HG02798 (cell line): ENCODE data around the gene RNASE4.
"Not testable (repeated sequence)": the region's sequence is repeated elsewhere in the genome, so short reads cannot be mapped to it uniquely, and the experiment has no call there.

Experiments used
- ATAC-seq: cut with Tn5 transposase; IDR thresholded peaks from one replicate; pipeline ENCODE4 v1.9.1; 2021; ENCODE audit warnings: mild to moderate bottlenecking; ENCODE audit not compliant: unreplicated experiment, poor library complexity

Gene RNASE4

GRCh38 chr14:20696764-20697163, 12.4 kb downstream of the RNASE4 start:
- ATAC-seq = no peak

- ATAC-seq = peak; percentile 52
These were observed 13.1 kb downstream of the RNASE4 start for GRCh38 chr14:20697273-20698017.

GRCh38 chr14:20698018-20698329, 13.6 kb downstream of the RNASE4 start:
- no peak for ATAC-seq

GRCh38 chr14:20698934-20699333, 14.6 kb downstream of the RNASE4 start:
- no peak for ATAC-seq

DNA sequence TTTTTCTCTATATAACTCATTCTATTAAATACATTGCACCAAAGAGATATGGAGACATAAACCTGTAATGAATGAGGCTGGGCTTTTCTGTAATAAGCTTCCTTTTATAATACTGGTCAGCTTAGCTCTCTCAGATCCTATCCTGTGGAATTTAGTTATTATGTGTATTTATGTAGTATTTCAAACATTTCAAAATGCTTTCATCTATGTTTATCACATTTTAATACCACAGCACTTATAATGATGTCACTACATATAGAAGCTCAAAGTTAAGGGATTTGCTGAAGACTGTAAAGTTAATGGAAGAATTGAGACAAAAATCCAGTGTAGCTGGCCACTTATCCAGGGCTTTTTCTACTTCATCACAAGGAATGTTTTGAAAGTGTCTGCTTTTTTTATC, 15.6 kb downstream of the RNASE4 start:
- no peak for ATAC-seq

GRCh38 chr14:20700965-20701364, 16.6 kb downstream of the RNASE4 start:
- ATAC-seq = not testable (repeated sequence)

DNA sequence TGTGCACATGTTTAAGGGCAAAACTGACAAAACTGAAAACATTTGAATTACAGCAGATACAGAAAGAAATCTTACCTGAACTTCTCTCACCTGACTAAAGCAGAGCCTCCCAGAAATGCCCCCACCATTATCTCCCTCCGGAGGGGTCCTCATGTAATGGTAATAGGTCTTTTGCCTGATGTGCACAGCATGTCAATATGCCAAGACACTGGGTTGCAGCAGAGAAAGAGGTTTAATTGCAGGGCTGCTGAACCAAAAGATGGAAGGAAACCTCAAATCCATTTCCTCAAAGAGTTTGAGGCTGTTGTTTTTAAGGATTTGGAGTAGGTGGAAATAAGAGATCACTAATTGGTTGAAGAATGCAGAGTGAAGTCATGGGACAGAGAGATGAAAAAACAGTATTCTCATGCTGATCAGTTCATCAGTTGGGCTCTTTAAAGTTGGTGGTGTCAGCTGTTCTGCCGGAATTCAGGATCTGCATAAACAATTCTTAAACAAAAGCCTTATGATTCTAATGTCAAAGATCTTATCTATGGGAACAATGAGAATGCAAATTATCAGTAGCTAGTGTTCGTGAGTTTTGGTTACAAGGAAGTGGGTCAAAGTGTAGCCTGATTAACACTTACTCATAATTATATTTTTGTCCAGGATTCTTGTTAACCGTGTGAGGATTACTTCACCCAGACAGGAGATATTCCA, 22.4 kb downstream of the RNASE4 start:
- ATAC-seq = no peak

DNA sequence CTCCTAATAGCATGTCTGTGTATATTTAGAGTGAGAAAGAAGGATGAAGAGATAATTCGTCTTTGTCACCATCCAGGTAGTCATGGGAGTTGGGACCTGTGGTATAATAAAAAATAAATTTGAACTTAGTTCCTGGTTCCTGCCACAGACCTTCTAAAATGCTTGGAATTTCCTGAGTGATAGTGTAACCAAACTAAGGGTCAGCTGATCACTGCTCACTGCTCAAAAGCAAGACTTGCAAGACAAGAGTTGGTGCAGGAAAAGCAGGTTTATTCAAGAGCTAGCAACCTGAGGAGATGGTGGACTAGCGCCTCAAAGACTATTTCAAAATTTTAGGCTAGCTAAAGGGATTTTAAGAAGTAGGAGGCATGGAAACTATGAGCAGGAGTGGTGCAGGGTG, 23.3 kb downstream of the RNASE4 start:
- ATAC-seq = no peak

- no peak for ATAC-seq
These were observed 26.9 kb downstream of the RNASE4 start for GRCh38 chr14:20711261-20711660.

DNA sequence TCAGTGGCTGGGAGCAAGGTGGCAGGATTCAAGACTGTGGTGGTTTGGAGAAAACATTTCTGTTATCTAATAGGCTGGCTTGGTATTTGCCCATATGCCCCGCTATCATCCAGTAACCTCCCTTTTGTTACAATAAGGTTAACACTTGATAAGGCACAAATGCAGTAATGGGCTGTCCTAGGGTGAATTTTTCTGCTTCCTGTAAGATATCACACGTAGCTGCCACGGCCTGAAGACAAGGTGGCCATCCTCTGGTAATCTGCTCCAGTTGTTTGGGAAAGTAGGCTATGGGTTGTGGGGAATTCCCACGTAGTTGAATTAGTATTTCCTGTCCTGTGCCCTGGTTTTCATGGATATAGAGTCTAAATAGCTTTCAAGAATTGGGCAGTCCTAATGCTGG, 27.3 kb downstream of the RNASE4 start:
- no peak for ATAC-seq

DNA sequence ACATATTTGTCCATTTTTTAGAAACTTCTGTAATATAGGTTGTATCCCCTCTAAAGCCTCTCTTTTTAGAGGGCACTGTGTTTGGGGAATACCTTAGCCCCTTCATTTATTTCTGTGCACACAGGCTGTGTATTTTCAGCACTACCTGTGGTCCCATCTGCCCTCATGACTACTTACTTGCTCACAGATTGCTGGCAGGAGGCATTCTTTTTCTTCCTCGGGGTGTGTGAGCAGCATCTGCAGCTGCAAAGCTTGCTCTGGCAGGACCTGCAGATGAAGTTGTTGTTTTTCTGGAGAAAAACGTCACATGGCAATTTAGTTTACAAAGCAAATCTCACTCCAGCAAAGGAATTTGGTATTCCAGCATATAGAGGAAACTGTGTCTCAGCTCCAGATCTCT, 28.5 kb downstream of the RNASE4 start:
- no peak for ATAC-seq

DNA sequence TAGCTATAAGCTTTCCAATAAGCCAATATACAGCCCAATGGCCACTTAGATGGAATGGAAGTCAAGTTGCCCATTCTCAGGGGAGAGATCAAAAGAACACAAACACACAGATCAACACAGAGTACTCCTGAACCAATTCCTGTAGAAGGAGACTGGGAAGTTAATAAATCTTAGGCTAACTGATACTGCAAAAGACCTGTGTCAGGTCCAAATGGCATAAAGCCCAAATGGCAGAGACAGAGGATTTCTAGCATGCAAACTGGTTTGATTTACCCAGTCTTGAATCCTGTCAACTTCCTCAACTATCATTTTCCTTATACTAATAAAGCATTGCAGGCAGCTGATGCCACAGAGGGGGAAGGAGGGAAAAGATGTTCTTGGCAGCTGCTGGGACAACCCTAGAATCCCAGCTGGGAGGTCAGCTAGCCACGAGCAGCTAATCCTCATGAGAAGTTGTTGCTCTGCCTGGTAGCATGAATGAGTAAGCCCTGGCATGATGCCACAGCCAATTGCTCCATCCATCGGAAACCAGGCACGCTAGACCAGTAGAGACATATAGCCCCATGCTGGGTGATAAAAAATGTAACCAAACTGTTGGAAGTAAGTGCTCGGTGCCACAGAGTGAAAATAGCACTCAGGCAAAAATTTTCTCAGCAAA, 30.4 kb downstream of the RNASE4 start:
- ATAC-seq = no peak

DNA sequence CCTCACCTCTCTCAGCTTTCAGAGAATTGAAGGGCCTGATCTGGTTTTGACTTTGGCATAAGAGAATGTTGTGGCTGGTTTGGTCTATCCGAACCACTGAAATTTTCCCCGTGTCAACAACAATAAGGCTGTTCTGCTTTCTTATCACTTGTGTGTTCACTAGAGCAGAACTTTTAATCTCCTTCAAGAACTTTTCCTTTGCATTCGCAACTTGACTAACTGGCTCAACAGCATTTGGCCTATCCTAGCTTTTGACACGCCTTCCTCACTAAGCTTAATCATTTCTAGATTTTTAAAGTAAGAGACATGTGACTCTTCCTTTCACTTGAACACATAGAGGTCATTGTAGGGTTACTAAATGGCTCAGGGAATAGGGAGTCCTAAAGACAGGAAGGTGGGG, 35.4 kb downstream of the RNASE4 start:
- ATAC-seq = no peak

DNA sequence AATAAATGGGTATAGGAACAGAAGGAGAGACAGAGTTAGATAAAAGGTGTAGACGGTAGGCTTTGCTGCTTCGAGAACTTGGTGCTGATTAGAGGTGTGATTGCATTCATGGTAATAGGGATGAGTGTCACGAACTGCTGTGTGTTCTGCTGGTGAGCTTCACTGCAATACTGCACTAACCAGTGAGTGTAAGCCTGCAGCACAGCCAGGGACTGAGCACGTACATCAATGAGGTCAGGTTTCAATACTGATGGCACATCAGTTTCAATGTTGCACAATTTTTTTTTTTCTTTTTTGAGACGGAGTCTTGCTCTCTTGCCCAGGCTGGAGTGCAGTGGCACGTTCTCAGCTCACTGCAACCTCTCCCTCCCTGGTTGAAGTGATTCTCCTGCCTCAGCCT, 36.4 kb downstream of the RNASE4 start:
- no peak for ATAC-seq

DNA sequence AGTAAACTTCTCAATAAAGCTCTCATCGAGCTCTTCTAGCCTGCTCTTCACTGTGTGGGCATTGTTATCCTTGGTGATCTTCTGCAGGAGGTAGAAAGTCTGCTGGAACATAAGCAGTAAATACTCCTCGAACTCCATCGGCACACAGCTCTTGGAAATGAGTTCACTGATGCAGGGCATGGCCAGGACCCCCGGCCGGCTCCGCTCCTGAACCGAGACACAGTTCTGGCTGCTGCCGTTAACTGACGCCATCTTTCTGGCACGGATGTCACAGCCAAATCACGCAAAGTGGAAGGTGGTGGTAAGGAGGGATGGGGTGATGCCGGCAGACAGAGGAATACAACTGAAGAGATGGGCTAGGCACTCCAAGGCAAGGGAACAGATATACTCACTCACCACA, 37.7 kb downstream of the RNASE4 start:
- no peak for ATAC-seq

GRCh38 chr14:20723488-20723887, 39.1 kb downstream of the RNASE4 start:
- ATAC-seq = no peak

DNA sequence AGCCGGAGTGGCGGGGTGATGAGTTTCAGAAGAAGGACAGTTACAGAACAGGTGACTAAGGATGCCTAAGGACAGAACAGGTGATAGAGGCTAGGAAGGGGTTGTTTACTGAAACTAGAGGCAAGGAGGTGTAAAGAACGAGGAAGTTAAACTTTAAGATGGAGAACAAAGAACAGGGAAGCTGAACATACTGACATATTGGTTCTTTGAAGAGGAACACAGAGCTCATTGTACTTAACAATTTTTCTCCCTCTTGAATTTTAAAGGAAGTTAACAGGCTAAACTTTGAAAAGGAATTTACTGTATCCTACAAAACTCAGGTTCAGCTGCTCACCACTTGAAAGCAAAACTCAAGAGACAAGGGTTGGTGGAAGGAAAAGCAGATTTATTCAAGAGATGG, 41.8 kb downstream of the RNASE4 start:
- ATAC-seq = not testable (repeated sequence)

DNA sequence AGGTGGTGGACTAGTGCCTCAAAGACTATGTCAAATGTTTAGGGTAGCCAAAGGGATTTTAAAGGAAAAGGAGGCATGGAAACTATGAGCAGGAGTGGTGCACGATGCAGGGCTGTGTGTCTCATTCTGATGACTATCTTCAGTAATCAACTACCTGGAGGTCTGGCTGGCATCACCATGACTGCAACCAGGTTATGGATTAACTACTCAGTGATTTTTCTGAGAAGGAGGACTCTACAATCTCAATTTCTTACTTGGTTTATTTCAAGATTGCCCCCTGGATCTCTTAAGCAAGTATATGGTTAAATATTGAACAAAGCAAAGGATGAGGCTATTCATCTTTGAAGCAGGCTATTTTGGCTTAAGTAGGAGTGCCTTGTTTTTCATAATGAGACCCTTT, 42.2 kb downstream of the RNASE4 start:
- ATAC-seq = no peak

DNA sequence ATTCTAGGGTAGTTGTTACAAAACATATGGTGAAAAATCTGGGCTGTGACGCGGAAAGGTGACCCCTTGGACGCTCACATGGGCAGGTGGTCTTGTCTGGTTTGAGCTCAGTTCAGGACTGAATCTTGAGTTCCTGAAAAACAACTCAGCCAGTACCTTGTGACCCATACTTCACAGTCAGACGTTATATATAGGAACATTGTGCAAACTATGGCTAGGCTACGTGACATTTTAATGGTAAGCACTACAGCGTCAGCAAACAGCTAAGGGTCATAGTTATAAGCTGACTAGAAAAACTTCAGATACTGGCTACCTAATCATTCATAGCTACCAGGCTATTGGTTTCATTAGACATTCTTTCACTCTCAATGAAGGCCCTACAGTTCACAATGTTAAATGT, 46.5 kb downstream of the RNASE4 start:
- no peak for ATAC-seq

DNA sequence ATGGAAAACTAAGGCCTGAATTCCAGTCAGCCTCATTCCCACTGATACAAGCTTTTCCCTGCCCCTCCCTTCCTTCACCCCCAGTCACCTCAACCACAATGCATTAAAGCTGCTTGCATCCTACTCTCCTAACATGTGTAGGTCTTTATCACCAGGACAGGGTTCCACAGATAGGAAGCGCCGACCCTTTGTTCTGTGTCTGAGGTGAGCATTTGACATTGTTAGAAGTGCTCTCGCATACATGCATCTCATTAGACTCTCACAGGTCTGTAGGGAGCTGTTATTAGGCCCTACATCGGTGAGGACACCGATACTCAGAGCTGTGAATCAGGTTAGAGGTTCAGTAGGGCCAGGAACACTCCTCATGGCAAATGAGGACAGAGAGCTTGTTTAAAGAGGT, 48.1 kb downstream of the RNASE4 start:
- ATAC-seq = no peak

GRCh38 chr14:20732979-20733635, 48.7 kb downstream of the RNASE4 start:
- ATAC-seq = no peak
